GM12872 (cell line): ENCODE data around the gene CALCOCO1.

Experiments used
- CTCF ChIP-seq: IDR thresholded peaks from 3 replicates; pipeline ENCODE4 v1.5.1; 2011; ENCODE audit warnings: low read depth, mild to moderate bottlenecking, low read length, moderate library complexity; ENCODE audit not compliant: insufficient read depth

The CALCOCO1 gene

GRCh38 chr12:53713516-53713915, 13.7 kb downstream of the CALCOCO1 start:
- TF ChIP-seq CTCF, result no peak

- TF ChIP-seq CTCF, result no peak
Observed at GRCh38 chr12:53712059-53712643, 15.1 kb downstream of the CALCOCO1 start.

GRCh38 chr12:53710091-53710490, 17.2 kb downstream of the CALCOCO1 start:
- no peak for TF ChIP-seq CTCF

GRCh38 chr12:53709671-53710070, 17.6 kb downstream of the CALCOCO1 start:
- TF ChIP-seq CTCF, result no peak

- TF ChIP-seq CTCF, result no peak
Observed at GRCh38 chr12:53706080-53706479, 21.2 kb downstream of the CALCOCO1 start.

GRCh38 chr12:53703756-53704155, 23.5 kb downstream of the CALCOCO1 start:
- no peak for TF ChIP-seq CTCF

- peak; percentile 96 for TF ChIP-seq CTCF
Observed at GRCh38 chr12:53701518-53702264, 25.6 kb downstream of the CALCOCO1 start.
